IMR-90 (cell line): ENCODE measurements around the gene TJAP1. TPM values are rescaled to one million over a fixed set of nuclear protein-coding genes. Genes with fewer than 3 reads are reported as not detected.

Experiments used
- ATAC-seq: fragments of 200-7000 bp; cut with Tn5 transposase; 2 replicates; pipeline ENCODE4 v1.9.1; 2020; ENCODE audit warnings: low read depth, mild to moderate bottlenecking, moderate library complexity
- BruUV-seq: library from RNA; stranded (reverse); fragments of 400-500 nt; replicated peaks from 2 replicates; lab custom pipeline; 2021; lab: Mats Ljungman, UMichigan
- CTCF ChIA-PET: fragments of 300-600 bp; formaldehyde crosslinking; extraction: SDS; loops from one replicate; lab custom pipeline; 2021; ENCODE audit warnings: antibody characterized with exemption; lab: Yijun Ruan, JAX
- POLR2A ChIA-PET: fragments of 300-600 bp; sonication (Branson Sonifier 250); formaldehyde crosslinking; loops from one replicate; lab custom pipeline; 2022; ENCODE audit warnings: antibody characterized with exemption; ENCODE audit not compliant: unreplicated experiment; lab: Charles Lee
- DNase-seq: peaks from one replicate; pipeline ENCODE4 v3.0.0; 2013
- H2AFZ ChIP-seq: replicated peaks from 2 replicates; pipeline ENCODE3; 2013; ENCODE audit warnings: low read length, mild to moderate bottlenecking; ENCODE audit not compliant: poor library complexity
- H2AK5ac ChIP-seq: 2 replicates; pipeline ENCODE4 v1.6.1; 2013; ENCODE audit warnings: low read depth, low read length, inconsistent platforms
- H2AK9ac ChIP-seq: replicated peaks from 2 replicates; pipeline ENCODE3; 2013; ENCODE audit warnings: mild to moderate bottlenecking, low read depth, low read length, moderate library complexity; ENCODE audit not compliant: poor library complexity
- H2BK120ac ChIP-seq: 2 replicates; pipeline ENCODE4 v1.6.1; 2013; ENCODE audit warnings: low read depth, low read length, inconsistent platforms
- H2BK15ac ChIP-seq: 3 replicates; pipeline ENCODE4 v1.6.1; 2013; ENCODE audit warnings: low read depth, low read length, inconsistent platforms
- H2BK20ac ChIP-seq: 2 replicates; pipeline ENCODE4 v1.6.1; 2013; ENCODE audit warnings: low read depth, mild to moderate bottlenecking, inconsistent platforms, low read length, moderate library complexity
- H2BK5ac ChIP-seq: 2 replicates; pipeline ENCODE4 v1.6.1; 2013; ENCODE audit warnings: mild to moderate bottlenecking, low read depth, low read length, inconsistent platforms; ENCODE audit not compliant: poor library complexity, severe bottlenecking
- H3K14ac ChIP-seq: replicated peaks from 2 replicates; pipeline ENCODE4 v1.6.1; 2013; ENCODE audit warnings: low read depth, low read length, inconsistent platforms
- H3K18ac ChIP-seq: 2 replicates; pipeline ENCODE4 v1.6.1; 2013; ENCODE audit warnings: low read depth, low read length, control low read depth
- H3K23ac ChIP-seq: 2 replicates; pipeline ENCODE4 v1.6.1; 2013; ENCODE audit warnings: low read depth, low read length, inconsistent platforms
- H3K27ac ChIP-seq: 2 replicates; pipeline ENCODE4 v1.5.1; 2013; ENCODE audit warnings: mild to moderate bottlenecking, control low read depth, low read length; ENCODE audit not compliant: insufficient read depth
- H3K27me3 ChIP-seq: 2 replicates; pipeline ENCODE4 v1.6.1; 2013; ENCODE audit warnings: low read length; ENCODE audit not compliant: control insufficient read depth, insufficient read depth
- H3K36me3 ChIP-seq: 2 replicates; pipeline ENCODE4 v1.6.1; 2013; ENCODE audit warnings: low read length, mixed read lengths; ENCODE audit not compliant: control insufficient read depth, insufficient read depth
- H3K4ac ChIP-seq: 2 replicates; pipeline ENCODE4 v1.6.1; 2013; ENCODE audit warnings: low read depth, low read length, inconsistent platforms
- H3K4me1 ChIP-seq: 2 replicates; pipeline ENCODE4 v1.6.1; 2013; ENCODE audit warnings: low read length, mixed read lengths; ENCODE audit not compliant: control insufficient read depth, insufficient read depth
- H3K4me2 ChIP-seq: 2 replicates; pipeline ENCODE4 v1.6.1; 2013; ENCODE audit warnings: low read depth, mild to moderate bottlenecking, control low read depth, low read length, moderate library complexity
- H3K4me3 ChIP-seq: 2 replicates; pipeline ENCODE4 v1.5.1; 2013; ENCODE audit warnings: low read depth, mild to moderate bottlenecking, control low read depth, low read length, moderate library complexity; ENCODE audit not compliant: insufficient read depth
- H3K56ac ChIP-seq: 2 replicates; pipeline ENCODE4 v1.6.1; 2013; ENCODE audit warnings: low read length, inconsistent platforms; ENCODE audit not compliant: insufficient read depth; ENCODE audit errors: extremely low read depth
- H3K79me1 ChIP-seq, 2 experiments: 2 replicates each; pipeline ENCODE4 v1.6.1; 2013; ENCODE audit warnings: low read length in 2 of 2, inconsistent platforms in 1 of 2, low read depth in 1 of 2
- H3K9ac ChIP-seq: 2 replicates; pipeline ENCODE4 v1.6.1; 2013; ENCODE audit warnings: low read depth, low read length, control low read depth
- H3K9me1 ChIP-seq: 2 replicates; pipeline ENCODE4 v1.6.1; 2013; ENCODE audit warnings: low read length, inconsistent platforms; ENCODE audit not compliant: insufficient read depth
- H3K9me3 ChIP-seq: 2 replicates; pipeline ENCODE4 v1.6.1; 2013; ENCODE audit warnings: low read length; ENCODE audit not compliant: control insufficient read depth, insufficient read depth
- H4K20me1 ChIP-seq: 2 replicates; pipeline ENCODE4 v1.6.1; 2013; ENCODE audit warnings: low read length, inconsistent platforms; ENCODE audit not compliant: insufficient read depth
- H4K5ac ChIP-seq: 2 replicates; pipeline ENCODE4 v1.6.1; 2013; ENCODE audit warnings: mild to moderate bottlenecking, low read depth, low read length, control low read depth
- H4K8ac ChIP-seq, 2 experiments: 2 replicates each; pipeline ENCODE4 v1.6.1; 2013; ENCODE audit warnings: low read depth in 2 of 2, low read length in 2 of 2, control low read depth in 1 of 2, inconsistent platforms in 1 of 2
- H4K91ac ChIP-seq: 2 replicates; pipeline ENCODE4 v1.6.1; 2013; ENCODE audit warnings: low read depth, low read length, inconsistent platforms; ENCODE audit not compliant: insufficient read depth
- BHLHE40 ChIP-seq: fragments of 150-350 bp; IDR thresholded peaks from 2 replicates; pipeline ENCODE4 v1.6.1; 2016; ENCODE audit warnings: mild to moderate bottlenecking, low read depth, low read length
- CEBPB ChIP-seq: IDR thresholded peaks from 2 replicates; pipeline ENCODE4 v1.6.1; 2012; ENCODE audit warnings: low read depth, low read length, improper control_type of control experiment
- CHD1 ChIP-seq: IDR thresholded peaks from 2 replicates; pipeline ENCODE4 v1.6.1; 2012; ENCODE audit warnings: low read depth, low read length, improper control_type of control experiment
- CTCF ChIP-seq: conservative IDR thresholded peaks from 2 replicates; pipeline ENCODE4 v1.5.1; 2012; ENCODE audit warnings: mild to moderate bottlenecking, low read depth, low read length, improper control_type of control experiment
- ELK1 ChIP-seq: fragments of 150-350 bp; IDR thresholded peaks from 2 replicates; pipeline ENCODE4 v1.6.1; 2016; ENCODE audit warnings: low read depth, mild to moderate bottlenecking, low read length, moderate library complexity, borderline replicate concordance
- FOS ChIP-seq: fragments of 150-350 bp; IDR thresholded peaks from 2 replicates; pipeline ENCODE4 v1.6.1; 2016; ENCODE audit warnings: low read depth, low read length
- MAFK ChIP-seq: IDR thresholded peaks from 2 replicates; pipeline ENCODE4 v1.6.1; 2012; ENCODE audit warnings: low read depth, low read length, improper control_type of control experiment
- MAZ ChIP-seq: IDR thresholded peaks from 2 replicates; pipeline ENCODE4 v1.6.1; 2012; ENCODE audit warnings: low read depth, mild to moderate bottlenecking, low read length, improper control_type of control experiment, moderate library complexity, borderline replicate concordance
- MXI1 ChIP-seq: IDR thresholded peaks from 2 replicates; pipeline ENCODE4 v1.6.1; 2012; ENCODE audit warnings: low read depth, mild to moderate bottlenecking, low read length, moderate library complexity, borderline replicate concordance
- NFE2L2 ChIP-seq: fragments of 150-350 bp; IDR thresholded peaks from 2 replicates; pipeline ENCODE4 v1.6.1; 2016; ENCODE audit warnings: low read depth, mild to moderate bottlenecking, low read length
- POLR2A ChIP-seq: IDR thresholded peaks from 2 replicates; pipeline ENCODE4 v1.6.1; 2012; ENCODE audit warnings: mild to moderate bottlenecking, low read depth, low read length
- RCOR1 ChIP-seq: IDR thresholded peaks from 2 replicates; pipeline ENCODE4 v1.6.1; 2012; ENCODE audit warnings: mild to moderate bottlenecking, low read length, improper control_type of control experiment; ENCODE audit not compliant: insufficient replicate concordance
- SMC3 ChIP-seq: fragments of 150-350 bp; IDR thresholded peaks from 2 replicates; pipeline ENCODE4 v1.6.1; 2016; ENCODE audit warnings: low read depth, mild to moderate bottlenecking, antibody characterized with exemption, low read length, moderate library complexity
- WGBS, 2 experiments: methylation state at CpG; one replicate each; pipeline versions ENCODE4 v1.1.5 to v1.1.7; 2013; ENCODE audit warnings: missing lambda C conversion rate in 2 of 2; ENCODE audit not compliant: insufficient read length in 1 of 2; ENCODE audit errors: extremely low coverage in 2 of 2; 5-methylcytosine and 5-hydroxymethylcytosine counted together
- dilution Hi-C: fragments of 300-500 bp; cut with HindIII; formaldehyde crosslinking; loops from one replicate; pipeline ENCODE4 v1.14.3; 2018; ENCODE audit warnings: low sequenced_read_pairs; ENCODE audit not compliant: unreplicated experiment
- in situ Hi-C: fragments of 300-500 bp; cut with MboI; formaldehyde crosslinking; loops from 3 replicates; pipeline ENCODE4 v1.14.3; 2019; ENCODE audit warnings: low sequenced_read_pairs, inconsistent platforms, mixed read lengths
- intact Hi-C: fragments of 100-400 bp; cut with micrococcal nuclease; formaldehyde crosslinking; loops from 2 replicates; pipeline ENCODE4 v1.10.0; 2022
- polyA plus RNA-seq, 3 experiments: library from polyadenylated mRNA; depleted of rRNA; stranded (reverse); fragments of >200 nt; gene quantifications; 2 replicates each; pipeline ENCODE4 v1.2.3, GENCODE V29; 2012; ENCODE audit warnings: low replicate concordance in 1 of 3
- total RNA-seq: library from RNA; depleted of rRNA; stranded (reverse); fragments of >200 nt; gene quantifications from 2 replicates; pipeline ENCODE4 v1.2.3, GENCODE V29; 2012

The TJAP1 gene
- total and polyA plus RNA-seq, 2 of the 4 experiments (the other 2 are of a cell fraction): 12.2 to 34.2 TPM

GRCh38 chr6:43481591-43482236, 4.3 kb downstream of the TJAP1 start:
- Histone ChIP-seq H2BK20ac (no peak overlapping the region), H3K36me3 (peaks cover 1% of the 10 kb centered on the region; the same call in 1 of the 2 replicates), H3K4me3 (no peak overlapping the region), H3K9ac (no peak overlapping the region), H2BK120ac (no peak overlapping the region), H3K4me2 (no peak overlapping the region), H4K8ac (no peak overlapping the region), H3K18ac (no peak overlapping the region), H3K9me1 (peaks cover 33% of the 10 kb centered on the region), H3K4ac (no peak overlapping the region), H3K9me3 (no peaks in the 10 kb centered on the region), H3K4me1 (peaks cover 7% of the 10 kb centered on the region), H3K56ac (no peak overlapping the region), H3K27ac (no peak overlapping the region), H2AK5ac (no peak overlapping the region), H2BK15ac (no peak overlapping the region), H4K20me1 (peaks cover 10% of the 10 kb centered on the region; the same call in 1 of the 2 replicates), H3K79me1 (peaks cover 54 to 71% of the 10 kb centered on the region in 2 experiments), H2BK5ac (no peak overlapping the region), H4K5ac (no peak overlapping the region), H3K27me3 (no peaks in the 10 kb centered on the region), H2AFZ (no peak overlapping the region), H2AK9ac (peak overlapping the region; percentile 71), H3K23ac (no peak overlapping the region), H4K91ac (no peak overlapping the region), H3K14ac (no peak overlapping the region)
- ChIA-PET POLR2A (interaction anchor here (0.6 to 0.7 kb wide), 3 partner anchors 10 to 487 kb away, joined by 4 to 18 read pairs (median 11); no protein-coding TSS in a partner anchor), CTCF (interaction anchor here (0.6 to 0.7 kb wide), 2 partner anchors 292 to 485 kb away, joined by 3 to 5 read pairs; no protein-coding TSS in a partner anchor)
- no peak for ATAC-seq
- intact Hi-C loops (no loop called here), dilution Hi-C loops (no loop called here), in situ Hi-C loops (no loop called here)
- no TSS peak for BruUV-seq
- TF ChIP-seq NFE2L2 (no peak), MXI1 (no peak), MAZ (no peak), POLR2A (no peak), SMC3 (no peak), BHLHE40 (no peak), CTCF (no peak), MAFK (no peak), FOS (no peak), RCOR1 (no peak), CEBPB (no peak), CHD1 (no peak), ELK1 (no peak)
- no peak for DNase-seq
- 72% methylated on average over 3 of the region's 11 CpGs; no CpG with 5 or more reads in 1 of the 2 experiments for WGBS, 2 experiments
